ENCODE measurements around the gene KIF26B.
"Not testable (repeated sequence)": the region's sequence is repeated elsewhere in the genome, so short reads cannot be mapped to it uniquely, and the experiment has no call there.

The KIF26B gene

GRCh38 chr1:245390975-245391374 lies 236.2 kb downstream of the KIF26B start:
- Histone ChIP-seq H3K27ac (ENCODE audit: low read length) (no peak overlapping the region), H3K27me3 (ENCODE audit: control insufficient read depth, insufficient read depth, low read length) (no peaks in the 10 kb centered on the region), H3K4me1 (ENCODE audit: control insufficient read depth, low read depth, low read length) (no peaks in the 10 kb centered on the region), H3K9me3 (ENCODE audit: control insufficient read depth, low read depth, low read length) (no peaks in the 10 kb centered on the region), H3K36me3 (ENCODE audit: control insufficient read depth, low read depth, low read length) (no peaks in the 10 kb centered on the region), H3K9ac (ENCODE audit: low read length) (no peak overlapping the region), H3K4me3 (ENCODE audit: low read length) (no peak overlapping the region)

- no peak overlapping the region for H3K9ac ChIP-seq (ENCODE audit: low read length)
- H3K27me3 ChIP-seq (ENCODE audit: control insufficient read depth, insufficient read depth, low read length) = no peaks in the 10 kb centered on the region
- no peak overlapping the region for H3K4me3 ChIP-seq (ENCODE audit: low read length)
- no peaks in the 10 kb centered on the region for H3K4me1 ChIP-seq (ENCODE audit: control insufficient read depth, low read depth, low read length)
- no peaks in the 10 kb centered on the region for H3K9me3 ChIP-seq (ENCODE audit: control insufficient read depth, low read depth, low read length)
- H3K36me3 ChIP-seq (ENCODE audit: control insufficient read depth, low read depth, low read length) = no peaks in the 10 kb centered on the region
- no peak overlapping the region for H3K27ac ChIP-seq (ENCODE audit: low read length)
Observed at GRCh38 chr1:245393694-245394093, 238.9 kb downstream of the KIF26B start.

- Histone ChIP-seq H3K4me3 (ENCODE audit: low read length) (no peak overlapping the region), H3K27ac (ENCODE audit: low read length) (no peak overlapping the region), H3K4me1 (ENCODE audit: control insufficient read depth, low read depth, low read length) (no peaks in the 10 kb centered on the region), H3K9me3 (ENCODE audit: control insufficient read depth, low read depth, low read length) (no peaks in the 10 kb centered on the region), H3K9ac (ENCODE audit: low read length) (no peak overlapping the region), H3K36me3 (ENCODE audit: control insufficient read depth, low read depth, low read length) (no peaks in the 10 kb centered on the region), H3K27me3 (ENCODE audit: control insufficient read depth, insufficient read depth, low read length) (no peaks in the 10 kb centered on the region)
Observed at GRCh38 chr1:245395680-245396079, 240.9 kb downstream of the KIF26B start.

GRCh38 chr1:245396615-245397014 lies 241.8 kb downstream of the KIF26B start:
- Histone ChIP-seq H3K9ac (ENCODE audit: low read length) (no peak overlapping the region), H3K27ac (ENCODE audit: low read length) (no peak overlapping the region), H3K36me3 (ENCODE audit: control insufficient read depth, low read depth, low read length) (no peaks in the 10 kb centered on the region), H3K4me1 (ENCODE audit: control insufficient read depth, low read depth, low read length) (no peaks in the 10 kb centered on the region), H3K4me3 (ENCODE audit: low read length) (no peak overlapping the region), H3K27me3 (ENCODE audit: control insufficient read depth, insufficient read depth, low read length) (no peaks in the 10 kb centered on the region), H3K9me3 (ENCODE audit: control insufficient read depth, low read depth, low read length) (no peaks in the 10 kb centered on the region)

- no peak overlapping the region for H3K4me3 ChIP-seq (ENCODE audit: low read length)
- no peak overlapping the region for H3K9ac ChIP-seq (ENCODE audit: low read length)
- H3K9me3 ChIP-seq (ENCODE audit: control insufficient read depth, low read depth, low read length) = no peaks in the 10 kb centered on the region
- H3K27me3 ChIP-seq (ENCODE audit: control insufficient read depth, insufficient read depth, low read length) = no peaks in the 10 kb centered on the region
- H3K27ac ChIP-seq (ENCODE audit: low read length) = no peak overlapping the region
- H3K4me1 ChIP-seq (ENCODE audit: control insufficient read depth, low read depth, low read length) = no peaks in the 10 kb centered on the region
- H3K36me3 ChIP-seq (ENCODE audit: control insufficient read depth, low read depth, low read length) = no peaks in the 10 kb centered on the region
Observed at GRCh38 chr1:245397771-245398170, 243.0 kb downstream of the KIF26B start.

- Histone ChIP-seq H3K4me1 (ENCODE audit: control insufficient read depth, low read depth, low read length) (no peaks in the 10 kb centered on the region), H3K9me3 (ENCODE audit: control insufficient read depth, low read depth, low read length) (no peaks in the 10 kb centered on the region), H3K27me3 (ENCODE audit: control insufficient read depth, insufficient read depth, low read length) (no peaks in the 10 kb centered on the region), H3K27ac (ENCODE audit: low read length) (no peak overlapping the region), H3K9ac (ENCODE audit: low read length) (no peak overlapping the region), H3K36me3 (ENCODE audit: control insufficient read depth, low read depth, low read length) (no peaks in the 10 kb centered on the region), H3K4me3 (ENCODE audit: low read length) (no peak overlapping the region)
Observed at GRCh38 chr1:245398180-245398579, 243.4 kb downstream of the KIF26B start.

- Histone ChIP-seq H3K27ac (ENCODE audit: low read length) (no peak overlapping the region), H3K27me3 (ENCODE audit: control insufficient read depth, insufficient read depth, low read length) (no peaks in the 10 kb centered on the region), H3K4me1 (ENCODE audit: control insufficient read depth, low read depth, low read length) (peaks cover 11% of the 10 kb centered on the region), H3K9ac (ENCODE audit: low read length) (no peak overlapping the region), H3K4me3 (ENCODE audit: low read length) (no peak overlapping the region), H3K36me3 (ENCODE audit: control insufficient read depth, low read depth, low read length) (no peaks in the 10 kb centered on the region), H3K9me3 (ENCODE audit: control insufficient read depth, low read depth, low read length) (no peaks in the 10 kb centered on the region)
Observed at GRCh38 chr1:245401881-245402587, 247.2 kb downstream of the KIF26B start.

- H3K4me1 ChIP-seq (ENCODE audit: control insufficient read depth, low read depth, low read length) = peaks cover 11% of the 10 kb centered on the region
- not testable (repeated sequence) for H3K27me3 ChIP-seq (ENCODE audit: control insufficient read depth, insufficient read depth, low read length); H3K4me3 ChIP-seq (ENCODE audit: low read length); H3K9ac ChIP-seq (ENCODE audit: low read length); H3K36me3 ChIP-seq (ENCODE audit: control insufficient read depth, low read depth, low read length); H3K27ac ChIP-seq (ENCODE audit: low read length); H3K9me3 ChIP-seq (ENCODE audit: control insufficient read depth, low read depth, low read length)
Observed at GRCh38 chr1:245402998-245403397, 248.2 kb downstream of the KIF26B start.

GRCh38 chr1:245404527-245404926 lies 249.7 kb downstream of the KIF26B start:
- Histone ChIP-seq H3K9ac (ENCODE audit: low read length) (no peak overlapping the region), H3K27ac (ENCODE audit: low read length) (no peak overlapping the region), H3K4me1 (ENCODE audit: control insufficient read depth, low read depth, low read length) (peaks cover 11% of the 10 kb centered on the region), H3K9me3 (ENCODE audit: control insufficient read depth, low read depth, low read length) (no peaks in the 10 kb centered on the region), H3K27me3 (ENCODE audit: control insufficient read depth, insufficient read depth, low read length) (no peaks in the 10 kb centered on the region), H3K4me3 (ENCODE audit: low read length) (no peak overlapping the region), H3K36me3 (ENCODE audit: control insufficient read depth, low read depth, low read length) (no peaks in the 10 kb centered on the region)

- Histone ChIP-seq H3K9ac (ENCODE audit: low read length) (no peak overlapping the region), H3K4me3 (ENCODE audit: low read length) (no peak overlapping the region), H3K27ac (ENCODE audit: low read length) (no peak overlapping the region), H3K27me3 (ENCODE audit: control insufficient read depth, insufficient read depth, low read length) (no peaks in the 10 kb centered on the region), H3K36me3 (ENCODE audit: control insufficient read depth, low read depth, low read length) (no peaks in the 10 kb centered on the region), H3K4me1 (ENCODE audit: control insufficient read depth, low read depth, low read length) (peaks cover 11% of the 10 kb centered on the region), H3K9me3 (ENCODE audit: control insufficient read depth, low read depth, low read length) (no peaks in the 10 kb centered on the region)
Observed at GRCh38 chr1:245404952-245405351, 250.2 kb downstream of the KIF26B start.

- no peaks in the 10 kb centered on the region for H3K9me3 ChIP-seq (ENCODE audit: control insufficient read depth, low read depth, low read length)
- H3K27ac ChIP-seq (ENCODE audit: low read length) = no peak overlapping the region
- H3K27me3 ChIP-seq (ENCODE audit: control insufficient read depth, insufficient read depth, low read length) = no peaks in the 10 kb centered on the region
- H3K4me3 ChIP-seq (ENCODE audit: low read length) = no peak overlapping the region
- H3K36me3 ChIP-seq (ENCODE audit: control insufficient read depth, low read depth, low read length) = no peaks in the 10 kb centered on the region
- no peak overlapping the region for H3K9ac ChIP-seq (ENCODE audit: low read length)
- H3K4me1 ChIP-seq (ENCODE audit: control insufficient read depth, low read depth, low read length) = peaks cover 11% of the 10 kb centered on the region
Observed at GRCh38 chr1:245406426-245406825, 251.6 kb downstream of the KIF26B start.

- no peaks in the 10 kb centered on the region for H3K27me3 ChIP-seq (ENCODE audit: control insufficient read depth, insufficient read depth, low read length)
- H3K9me3 ChIP-seq (ENCODE audit: control insufficient read depth, low read depth, low read length) = no peaks in the 10 kb centered on the region
- H3K4me3 ChIP-seq (ENCODE audit: low read length) = no peak overlapping the region
- peaks cover 11% of the 10 kb centered on the region for H3K4me1 ChIP-seq (ENCODE audit: control insufficient read depth, low read depth, low read length)
- no peak overlapping the region for H3K9ac ChIP-seq (ENCODE audit: low read length)
- H3K36me3 ChIP-seq (ENCODE audit: control insufficient read depth, low read depth, low read length) = no peaks in the 10 kb centered on the region
- no peak overlapping the region for H3K27ac ChIP-seq (ENCODE audit: low read length)
Observed at GRCh38 chr1:245407983-245408382, 253.2 kb downstream of the KIF26B start.
